Measurements from ENCODE around the gene GAB3.

DNA sequence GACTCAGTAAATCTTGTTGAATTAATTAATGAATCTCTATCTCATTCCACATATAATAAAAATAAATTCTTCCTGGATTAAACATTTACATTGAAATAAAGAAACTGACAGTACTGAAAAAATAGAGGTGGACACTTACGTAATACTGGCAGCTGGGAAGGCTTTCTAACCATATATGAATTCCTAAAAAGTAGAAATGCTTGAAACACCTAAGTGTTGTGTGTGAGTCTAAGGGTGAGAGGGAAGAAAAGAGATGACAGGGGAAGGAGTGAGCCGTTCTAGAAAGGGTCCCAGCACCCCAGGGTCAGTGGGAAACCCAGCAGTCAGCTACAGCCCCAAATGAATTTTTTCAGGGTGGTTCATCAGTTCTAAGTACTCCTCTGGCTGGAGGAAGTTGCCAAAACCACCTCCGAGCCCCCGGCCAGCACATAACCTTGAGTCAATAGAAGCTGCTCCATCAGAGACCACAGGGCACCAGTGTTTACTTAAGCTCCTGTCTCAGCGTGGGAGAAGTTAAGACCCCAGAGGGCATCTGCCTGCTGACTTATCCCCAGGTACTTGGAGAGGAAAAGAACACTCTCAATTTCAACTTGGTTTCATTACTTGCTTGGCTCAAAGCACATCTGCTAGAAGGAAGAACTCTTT is 18.3 kb downstream of the GAB3 start:
- TF ChIP-seq, protein P1, sequence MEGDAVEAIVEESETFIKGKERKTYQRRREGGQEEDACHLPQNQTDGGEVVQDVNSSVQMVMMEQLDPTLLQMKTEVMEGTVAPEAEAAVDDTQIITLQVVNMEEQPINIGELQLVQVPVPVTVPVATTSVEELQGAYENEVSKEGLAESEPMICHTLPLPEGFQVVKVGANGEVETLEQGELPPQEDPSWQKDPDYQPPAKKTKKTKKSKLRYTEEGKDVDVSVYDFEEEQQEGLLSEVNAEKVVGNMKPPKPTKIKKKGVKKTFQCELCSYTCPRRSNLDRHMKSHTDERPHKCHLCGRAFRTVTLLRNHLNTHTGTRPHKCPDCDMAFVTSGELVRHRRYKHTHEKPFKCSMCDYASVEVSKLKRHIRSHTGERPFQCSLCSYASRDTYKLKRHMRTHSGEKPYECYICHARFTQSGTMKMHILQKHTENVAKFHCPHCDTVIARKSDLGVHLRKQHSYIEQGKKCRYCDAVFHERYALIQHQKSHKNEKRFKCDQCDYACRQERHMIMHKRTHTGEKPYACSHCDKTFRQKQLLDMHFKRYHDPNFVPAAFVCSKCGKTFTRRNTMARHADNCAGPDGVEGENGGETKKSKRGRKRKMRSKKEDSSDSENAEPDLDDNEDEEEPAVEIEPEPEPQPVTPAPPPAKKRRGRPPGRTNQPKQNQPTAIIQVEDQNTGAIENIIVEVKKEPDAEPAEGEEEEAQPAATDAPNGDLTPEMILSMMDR (IDR thresholded peaks at IDR 0.05) = no peak
- no peak for TF ChIP-seq ZFX (IDR thresholded peaks at IDR 0.05; ENCODE audit: borderline replicate concordance)

Measured in 22Rv1 (cell line).